CD4-positive, alpha-beta T cell treated with Interleukin-1 beta for 1 hour (primary cell): ENCODE data around the gene TMEM52B.
"Not testable (repeated sequence)": the region's sequence is repeated elsewhere in the genome, so short reads cannot be mapped to it uniquely, and the experiment has no call there.

Source experiments
- DNase-seq, 2 donors: peaks; one replicate each; pipeline ENCODE4 v3.0.0-alpha.2; 2020 to 2022

The TMEM52B gene

GRCh38 chr12:10171973-10172728 lies 6.7 kb upstream of the TMEM52B start, which contains the start of gene OLR1:
TSS of gene OLR1 (minus strand) at chr12:10172132. CDS start at chr12:10172077, 55 bp downstream.
- no peak for DNase-seq

GRCh38 chr12:10174986-10175614 lies 3.7 kb upstream of the TMEM52B start:
- DNase-seq, result no peak

- DNase-seq, result no peak
Measured at GRCh38 chr12:10175846-10176636, 2.8 kb upstream of the TMEM52B start.

- no peak for DNase-seq
Measured at GRCh38 chr12:10179776-10180181, 947 bp downstream of the TMEM52B start.

GRCh38 chr12:10182354-10183049 lies 3.7 kb downstream of the TMEM52B start:
- peak in 1 of 2 donors; percentile 51 for DNase-seq

GRCh38 chr12:10184261-10184843 lies 5.5 kb downstream of the TMEM52B start:
- DNase-seq, result peak in 1 of 2 donors; percentile 35

- DNase-seq, result peak; percentile 13 to 79
Measured at GRCh38 chr12:10186299-10186698, 7.5 kb downstream of the TMEM52B start.

GRCh38 chr12:10186958-10187357 lies 8.1 kb downstream of the TMEM52B start:
- DNase-seq, result peak in 1 of 2 donors; percentile 17

GRCh38 chr12:10189653-10190052 lies 10.8 kb downstream of the TMEM52B start:
- no peak for DNase-seq

GRCh38 chr12:10190558-10191388 lies 11.9 kb downstream of the TMEM52B start:
- peak; percentile 64 to 66 for DNase-seq

- DNase-seq, result no peak
Measured at GRCh38 chr12:10191865-10192264, 13.0 kb downstream of the TMEM52B start.

GRCh38 chr12:10194160-10194670 lies 15.4 kb downstream of the TMEM52B start:
- DNase-seq, result no peak

- DNase-seq, result peak in 1 of 2 donors; percentile 15
Measured at GRCh38 chr12:10196210-10196609, 17.4 kb downstream of the TMEM52B start.

- no peak for DNase-seq
Measured at GRCh38 chr12:10197879-10198278, 19.0 kb downstream of the TMEM52B start.

- DNase-seq, result not testable (repeated sequence)
Measured at GRCh38 chr12:10204495-10204894, 25.7 kb downstream of the TMEM52B start.

GRCh38 chr12:10205220-10205807 lies 26.5 kb downstream of the TMEM52B start:
- DNase-seq, result no peak

- no peak for DNase-seq
Measured at GRCh38 chr12:10207136-10207535, 28.3 kb downstream of the TMEM52B start.

- no peak for DNase-seq
Measured at GRCh38 chr12:10210225-10210624, 31.4 kb downstream of the TMEM52B start.

- DNase-seq, result no peak
Measured at GRCh38 chr12:10211101-10211939, 32.5 kb downstream of the TMEM52B start.
